Measurements from ENCODE around the gene PRC1.
"Not testable (repeated sequence)": the region's sequence is repeated elsewhere in the genome, so short reads cannot be mapped to it uniquely, and the experiment has no call there.

PRC1 gene

DNA sequence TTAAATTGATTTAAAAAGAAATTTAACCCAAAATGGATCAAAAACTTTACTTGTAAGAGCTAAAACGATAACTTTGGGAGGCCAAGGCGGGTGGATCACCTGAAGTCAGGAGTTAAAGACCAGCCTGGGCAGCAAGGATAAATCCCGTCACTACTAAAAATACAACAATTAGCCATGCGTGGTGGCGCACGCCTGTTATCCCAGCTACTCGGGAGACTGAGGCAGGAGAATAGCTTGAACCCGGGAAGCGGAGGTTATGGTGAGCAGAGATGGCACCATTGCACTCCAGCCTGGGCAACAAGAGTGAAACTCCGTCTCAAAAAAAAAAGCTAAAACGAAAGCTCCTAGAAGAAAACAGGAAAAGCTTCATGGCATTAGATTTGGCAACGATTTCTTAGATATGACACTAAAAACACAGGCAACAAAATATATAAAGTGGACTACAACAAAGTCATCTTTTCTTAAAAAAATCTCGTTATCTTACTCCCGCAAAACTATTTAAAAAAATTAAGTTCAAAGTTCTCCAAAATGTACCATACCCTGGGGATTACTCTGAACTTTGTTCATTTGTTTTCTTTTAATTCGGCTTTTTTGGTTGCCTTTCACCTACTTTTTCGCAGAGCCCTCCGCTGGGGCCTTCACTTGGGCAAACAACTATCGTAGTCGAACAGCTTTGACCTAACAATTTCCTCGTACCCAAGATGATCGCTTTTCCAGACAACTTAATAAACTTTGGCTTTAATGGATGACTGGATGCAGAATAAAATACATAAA, 64.9 kb downstream of the PRC1 start:
- H3K4me1 Mint-ChIP-seq (ENCODE audit: low read depth), result peaks cover 47% of the 10 kb centered on the region
- peak overlapping the region; percentile 100 for H3K27ac Mint-ChIP-seq
- H3K9me3 Mint-ChIP-seq, result no peaks in the 10 kb centered on the region
- no peaks in the 10 kb centered on the region for H3K27me3 Mint-ChIP-seq (ENCODE audit: low read depth)
- peak overlapping the region; percentile 100 for H3K4me3 Mint-ChIP-seq
- peaks cover 9% of the 10 kb centered on the region for H3K36me3 Mint-ChIP-seq (ENCODE audit: low read depth)
- DNase-seq (ENCODE audit: low spot score), result no peak

DNA sequence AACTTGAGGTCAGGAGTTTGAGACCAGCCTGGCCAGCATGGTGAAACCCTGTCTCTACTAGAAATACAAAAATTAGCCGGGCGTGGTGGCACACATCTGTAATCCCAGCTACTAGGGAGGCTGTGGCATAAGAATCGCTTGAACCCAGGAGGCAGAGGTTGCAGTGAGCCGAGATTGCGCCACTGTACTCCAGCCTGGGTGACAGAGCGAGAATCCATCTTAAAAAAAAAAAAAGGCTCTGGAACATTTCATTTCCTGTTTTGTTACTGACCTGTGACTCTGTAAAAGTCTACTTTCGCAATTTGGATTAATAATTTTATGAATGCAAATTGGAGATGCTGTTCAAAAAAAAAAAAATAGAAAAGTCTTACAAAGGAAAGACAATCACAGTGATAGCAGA, 66.2 kb downstream of the PRC1 start:
- Mint-ChIP-seq H3K4me1 (ENCODE audit: low read depth) (peaks cover 46% of the 10 kb centered on the region), H3K4me3 (peak overlapping the region; percentile 72), H3K36me3 (ENCODE audit: low read depth) (peaks cover 11% of the 10 kb centered on the region), H3K27ac (peak overlapping the region; percentile 75)
- not testable (repeated sequence) for H3K27me3 Mint-ChIP-seq (ENCODE audit: low read depth); H3K9me3 Mint-ChIP-seq; DNase-seq (ENCODE audit: low spot score)

DNA sequence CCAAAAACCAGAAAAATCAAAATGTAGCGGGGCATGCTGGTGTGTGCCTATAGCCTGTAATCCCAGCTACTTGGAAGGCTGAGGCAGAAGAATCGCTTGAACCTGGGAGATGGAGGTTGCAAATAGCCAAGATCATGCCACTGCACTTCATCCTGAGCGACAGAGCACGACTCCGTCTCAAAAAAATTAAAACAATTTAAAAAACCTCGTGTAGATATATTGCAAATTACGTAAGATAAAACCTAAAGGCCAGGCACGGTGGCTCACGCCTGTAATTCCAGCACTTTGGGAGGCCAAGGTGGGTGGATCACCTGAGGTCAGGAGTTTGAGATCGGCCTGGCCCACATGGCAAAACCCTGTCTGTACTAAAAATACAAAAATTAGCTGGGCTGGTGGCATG, 67.6 kb downstream of the PRC1 start:
- peaks cover 17% of the 10 kb centered on the region for H3K36me3 Mint-ChIP-seq (ENCODE audit: low read depth)
- H3K4me1 Mint-ChIP-seq (ENCODE audit: low read depth), result peaks cover 38% of the 10 kb centered on the region
- not testable (repeated sequence) for H3K27ac Mint-ChIP-seq; H3K27me3 Mint-ChIP-seq (ENCODE audit: low read depth); H3K9me3 Mint-ChIP-seq; DNase-seq (ENCODE audit: low spot score); H3K4me3 Mint-ChIP-seq

DNA sequence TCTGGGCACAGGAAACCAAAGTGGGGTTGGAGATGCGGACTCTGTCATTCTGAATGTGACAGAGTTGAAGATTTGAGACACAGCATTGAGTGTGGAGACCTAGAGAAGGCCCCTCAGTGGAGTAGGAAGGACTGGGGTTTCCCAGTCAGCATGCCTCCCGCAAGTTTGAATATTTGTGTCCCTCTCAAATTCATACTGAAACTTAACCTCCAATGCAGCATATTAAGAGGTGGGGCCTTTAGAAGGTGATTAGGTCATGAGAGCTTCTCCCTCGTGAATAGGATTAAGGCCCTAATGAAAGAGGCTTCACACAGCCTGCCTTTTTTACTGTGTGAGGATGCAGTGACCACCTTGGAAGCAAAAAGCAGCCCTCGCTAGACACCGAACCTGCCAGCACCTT, 70.0 kb downstream of the PRC1 start:
- H3K9me3 Mint-ChIP-seq, result no peaks in the 10 kb centered on the region
- H3K27me3 Mint-ChIP-seq (ENCODE audit: low read depth), result no peaks in the 10 kb centered on the region
- no peak overlapping the region for H3K4me3 Mint-ChIP-seq
- H3K27ac Mint-ChIP-seq, result peak overlapping the region; percentile 55
- peaks cover 36% of the 10 kb centered on the region for H3K36me3 Mint-ChIP-seq (ENCODE audit: low read depth)
- peaks cover 21% of the 10 kb centered on the region for H3K4me1 Mint-ChIP-seq (ENCODE audit: low read depth)
- DNase-seq (ENCODE audit: low spot score), result no peak

DNA sequence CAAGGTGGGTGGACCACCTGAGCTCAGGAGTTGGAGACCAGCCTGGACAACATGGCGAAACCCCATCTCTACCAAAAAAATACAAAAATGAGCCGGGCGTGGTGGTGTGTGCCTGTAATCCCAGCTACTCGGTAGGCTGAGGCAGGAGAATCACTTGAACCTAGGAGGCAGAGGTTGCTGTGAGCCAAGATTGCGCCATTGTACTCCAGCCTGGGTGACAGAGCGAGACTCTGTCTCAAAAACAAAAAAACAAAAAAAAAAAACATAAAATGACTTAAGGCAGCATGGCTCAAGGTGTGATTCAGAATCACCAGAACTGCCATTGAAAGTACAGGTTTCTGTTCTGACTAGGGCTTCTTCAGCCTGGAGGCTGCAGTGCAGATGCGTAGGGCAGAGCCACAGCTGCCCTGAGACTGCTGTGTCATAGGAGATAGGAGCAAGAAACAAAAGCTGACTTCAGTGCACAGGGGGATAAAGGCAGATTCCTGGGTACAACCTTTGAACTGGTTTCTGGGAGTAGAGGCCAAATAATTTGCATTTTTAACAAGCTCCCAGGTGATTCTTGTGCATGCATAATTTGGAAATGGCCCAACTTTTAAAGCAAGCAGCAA, 71.5 kb downstream of the PRC1 start:
- not testable (repeated sequence) for H3K27ac Mint-ChIP-seq; H3K9me3 Mint-ChIP-seq; H3K27me3 Mint-ChIP-seq (ENCODE audit: low read depth); H3K4me3 Mint-ChIP-seq
- peaks cover 14% of the 10 kb centered on the region for H3K4me1 Mint-ChIP-seq (ENCODE audit: low read depth)
- peak; percentile 42 for DNase-seq (ENCODE audit: low spot score)
- H3K36me3 Mint-ChIP-seq (ENCODE audit: low read depth), result peaks cover 43% of the 10 kb centered on the region

DNA sequence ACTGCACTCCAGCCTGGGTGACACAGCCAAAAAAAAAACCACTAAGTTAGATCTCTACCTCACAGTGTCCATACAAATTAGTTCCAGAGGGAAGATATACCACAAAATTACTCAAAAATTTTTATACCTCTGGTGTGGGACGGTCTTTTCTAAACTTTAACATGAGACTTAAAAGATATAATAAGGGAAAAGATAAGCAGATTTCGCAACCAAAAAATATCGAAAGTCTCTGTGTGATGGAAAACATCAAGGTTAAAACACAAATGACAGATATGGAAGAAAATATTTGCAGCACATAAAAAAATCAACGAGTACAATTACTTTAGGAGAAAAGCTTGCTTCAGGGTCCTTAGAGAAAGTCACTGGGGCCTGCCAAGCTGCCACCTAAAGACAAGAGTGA, 72.4 kb downstream of the PRC1 start:
- Mint-ChIP-seq H3K9me3 (no peaks in the 10 kb centered on the region), H3K36me3 (ENCODE audit: low read depth) (peaks cover 51% of the 10 kb centered on the region), H3K4me1 (ENCODE audit: low read depth) (peaks cover 14% of the 10 kb centered on the region), H3K27ac (peak overlapping the region; percentile 4), H3K27me3 (ENCODE audit: low read depth) (no peaks in the 10 kb centered on the region), H3K4me3 (no peak overlapping the region)
- DNase-seq (ENCODE audit: low spot score), result no peak

DNA sequence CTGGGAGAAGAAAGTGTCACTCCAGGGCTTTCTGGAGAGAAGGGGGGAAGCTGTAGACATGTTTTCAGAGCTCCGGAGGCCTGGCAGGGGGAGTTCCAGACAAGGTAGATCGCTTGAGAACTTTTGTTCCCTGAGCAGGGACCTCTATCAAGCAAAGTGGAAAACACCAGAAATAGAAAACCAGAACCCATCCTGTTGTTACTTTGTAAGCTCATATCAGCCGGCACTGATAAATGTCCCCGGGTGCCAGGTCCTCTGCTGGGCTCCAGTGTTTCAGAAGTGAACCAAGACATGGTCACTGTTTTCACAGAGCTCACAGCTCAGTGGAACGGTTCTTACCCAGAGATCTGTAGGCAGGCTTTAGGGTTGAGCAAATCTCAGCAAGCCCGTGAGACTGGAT, 75.5 kb downstream of the PRC1 start:
- no peak overlapping the region for H3K27ac Mint-ChIP-seq
- H3K4me3 Mint-ChIP-seq, result no peak overlapping the region
- peaks cover 71% of the 10 kb centered on the region for H3K36me3 Mint-ChIP-seq (ENCODE audit: low read depth)
- H3K4me1 Mint-ChIP-seq (ENCODE audit: low read depth), result peaks cover 2% of the 10 kb centered on the region
- H3K9me3 Mint-ChIP-seq, result no peaks in the 10 kb centered on the region
- no peak for DNase-seq (ENCODE audit: low spot score)
- H3K27me3 Mint-ChIP-seq (ENCODE audit: low read depth), result no peaks in the 10 kb centered on the region

DNA sequence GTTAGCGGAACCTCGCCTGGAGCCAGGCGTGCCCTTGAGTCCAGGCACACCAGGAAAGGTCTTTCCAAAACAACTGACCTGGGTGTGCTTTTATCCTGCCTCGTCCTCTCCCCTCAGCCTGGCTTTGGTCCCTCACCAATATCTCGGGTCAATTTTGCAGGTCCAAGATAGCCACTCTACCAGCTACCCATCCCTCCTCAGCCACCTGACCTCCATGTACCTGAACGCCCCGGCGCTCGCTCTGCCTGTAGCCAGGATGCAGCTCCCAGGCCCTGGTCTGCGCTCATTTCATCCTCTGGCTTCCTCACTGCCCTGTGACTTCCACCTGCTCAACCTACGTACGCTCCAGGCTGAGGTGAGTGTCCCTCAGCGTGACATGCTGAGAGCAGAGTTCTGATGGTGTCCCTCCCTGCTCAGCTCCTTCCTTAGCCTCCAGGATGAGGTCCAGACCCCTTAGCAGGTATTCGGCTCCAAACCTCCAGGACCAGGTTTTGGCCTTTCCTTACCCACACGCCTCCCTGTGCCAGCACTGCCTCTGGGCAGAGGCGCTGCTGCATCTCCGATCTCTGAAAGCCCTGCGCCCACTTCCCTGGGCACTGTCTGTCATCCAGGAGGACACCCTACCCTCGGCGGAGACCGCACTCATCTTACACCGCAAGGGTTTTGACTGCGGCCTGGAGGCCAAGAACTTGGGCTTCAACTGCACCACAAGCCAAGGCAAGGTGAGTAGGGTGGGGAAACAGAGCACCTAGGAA, 76.1 kb downstream of the PRC1 start:
- Mint-ChIP-seq H3K4me3 (no peak overlapping the region), H3K9me3 (no peaks in the 10 kb centered on the region), H3K4me1 (ENCODE audit: low read depth) (no peaks in the 10 kb centered on the region), H3K27ac (no peak overlapping the region), H3K27me3 (ENCODE audit: low read depth) (no peaks in the 10 kb centered on the region), H3K36me3 (ENCODE audit: low read depth) (peaks cover 76% of the 10 kb centered on the region)
- no peak for DNase-seq (ENCODE audit: low spot score)

DNA sequence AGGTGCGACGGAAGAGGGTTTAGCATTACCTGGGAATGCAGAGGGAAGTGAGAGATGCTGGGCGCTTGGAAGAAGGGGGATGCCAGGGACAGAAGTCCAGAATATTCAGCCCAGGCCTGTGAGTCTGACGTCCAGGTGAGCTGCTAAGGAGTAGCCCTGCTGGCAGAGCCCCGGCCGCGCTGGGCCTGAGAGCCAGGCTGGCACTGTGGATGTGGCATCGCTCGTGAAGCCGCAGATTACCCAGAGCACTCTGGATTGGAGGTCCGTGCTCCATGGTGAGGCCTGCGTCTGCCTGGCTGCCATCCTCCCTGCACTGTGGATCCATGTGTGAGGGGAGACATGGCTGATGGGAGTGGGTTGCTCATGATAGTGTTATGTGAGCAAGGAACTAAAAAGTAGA, 76.8 kb downstream of the PRC1 start:
- no peak overlapping the region for H3K27ac Mint-ChIP-seq
- no peaks in the 10 kb centered on the region for H3K9me3 Mint-ChIP-seq
- no peak overlapping the region for H3K4me3 Mint-ChIP-seq
- peaks cover 82% of the 10 kb centered on the region for H3K36me3 Mint-ChIP-seq (ENCODE audit: low read depth)
- H3K4me1 Mint-ChIP-seq (ENCODE audit: low read depth), result no peaks in the 10 kb centered on the region
- H3K27me3 Mint-ChIP-seq (ENCODE audit: low read depth), result no peaks in the 10 kb centered on the region
- no peak for DNase-seq (ENCODE audit: low spot score)

DNA sequence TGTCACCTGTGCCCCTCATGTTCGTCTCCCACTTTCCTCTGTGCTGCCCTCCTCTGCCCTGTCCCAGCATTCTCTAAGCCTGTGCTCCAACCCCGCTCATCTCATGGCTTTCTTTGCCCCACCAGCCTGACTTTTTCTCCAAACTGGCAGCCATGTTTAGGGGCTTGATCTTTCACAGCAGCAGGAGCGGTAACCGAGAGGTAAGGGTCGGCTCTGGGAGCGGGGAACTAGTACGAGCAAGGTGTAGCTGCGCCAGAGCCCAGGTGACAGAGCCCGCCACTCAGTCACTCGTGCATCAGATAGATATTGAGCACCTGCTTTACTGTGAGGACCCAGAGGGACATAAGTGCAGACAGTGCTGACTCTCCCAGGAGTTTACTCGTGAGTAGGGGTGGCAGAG, 77.9 kb downstream of the PRC1 start:
- DNase-seq (ENCODE audit: low spot score), result no peak
- Mint-ChIP-seq H3K4me1 (ENCODE audit: low read depth) (no peaks in the 10 kb centered on the region), H3K27ac (no peak overlapping the region), H3K9me3 (no peaks in the 10 kb centered on the region), H3K27me3 (ENCODE audit: low read depth) (no peaks in the 10 kb centered on the region), H3K4me3 (no peak overlapping the region), H3K36me3 (ENCODE audit: low read depth) (peaks cover 74% of the 10 kb centered on the region)

Data from T-helper 2 cell treated with Interferon-gamma antibody and Interleukin-4, amounts not matched to agents 5 μg/mL and 100 μg/mL, for 36 hours (primary cell).